HEK293 (cell line): ENCODE measurements around the gene PYGM.

Experiments used
- CTCF ChIA-PET: fragments of 350-600 bp; formaldehyde crosslinking; extraction: SDS; loops from one replicate; lab custom pipeline; 2021; ENCODE audit warnings: antibody characterized with exemption; lab: Yijun Ruan, JAX
- POLR2A ChIA-PET: fragments of 300-600 bp; formaldehyde crosslinking; extraction: SDS; loops from one replicate; lab custom pipeline; 2020; ENCODE audit warnings: antibody characterized with exemption, inconsistent platforms; lab: Yijun Ruan, JAX
- H3K27ac ChIP-seq: fragments of 200-500 bp; sonication (Bioruptor generic); 2 replicates; pipeline ENCODE4 v1.5.1; 2014; ENCODE audit warnings: low read depth, low read length, control low read depth, inconsistent platforms; ENCODE audit errors: extremely low read depth
- H3K36me3 ChIP-seq, 2 experiments: fragments of 200-500 bp in 1 of 2; sonication (Bioruptor generic) in 1 of 2; 1 replicate in 1 of 2; 2 replicates in 1 of 2; pipeline ENCODE4 v1.5.1; 2014 to 2017; ENCODE audit warnings: inconsistent platforms in 2 of 2, low read length in 2 of 2; ENCODE audit not compliant: control insufficient read depth in 2 of 2, insufficient read depth in 1 of 2
- H3K4me1 ChIP-seq: fragments of 200-500 bp; sonication (Bioruptor generic); 2 replicates; pipeline ENCODE4 v1.5.1; 2014; ENCODE audit warnings: mild to moderate bottlenecking, low read length, inconsistent platforms; ENCODE audit not compliant: control insufficient read depth, insufficient read depth
- H3K4me3 ChIP-seq: 2 replicates; pipeline ENCODE4 v1.5.1; 2011; ENCODE audit warnings: low read depth, mild to moderate bottlenecking, control low read depth, low read length, moderate library complexity
- H3K9me3 ChIP-seq: fragments of 200-500 bp; sonication (Bioruptor generic); 2 replicates; pipeline ENCODE4 v1.5.1; 2014; ENCODE audit warnings: low read depth, low read length, inconsistent platforms; ENCODE audit not compliant: control insufficient read depth, insufficient read depth
- GLI2 ChIP-seq: fragments of 450-650 bp; formaldehyde crosslinking; IDR thresholded peaks from 2 replicates; pipeline ENCODE4; 2017; ENCODE audit warnings: missing biosample characterization, missing genetic modification characterization, low read depth, borderline replicate concordance
- HIC1 ChIP-seq: fragments of 450-650 bp; formaldehyde crosslinking; IDR thresholded peaks from 2 replicates; pipeline ENCODE4 v1.5.1; 2016; ENCODE audit warnings: missing biosample characterization, missing genetic modification characterization
- KLF7 ChIP-seq: fragments of 450-650 bp; formaldehyde crosslinking; IDR thresholded peaks from 2 replicates; pipeline ENCODE4 v1.5.1; 2016; ENCODE audit warnings: missing biosample characterization, missing genetic modification characterization, borderline replicate concordance
- KLF9 ChIP-seq: fragments of 450-650 bp; formaldehyde crosslinking; IDR thresholded peaks from 2 replicates; pipeline ENCODE4 v1.5.1; 2016; ENCODE audit warnings: missing biosample characterization, missing genetic modification characterization, low read depth
- PATZ1 ChIP-seq: fragments of 450-650 bp; formaldehyde crosslinking; IDR thresholded peaks from 2 replicates; pipeline ENCODE4 v1.5.1; 2016; ENCODE audit warnings: missing biosample characterization, missing genetic modification characterization
- SP3 ChIP-seq: fragments of 450-650 bp; formaldehyde crosslinking; IDR thresholded peaks from 2 replicates; pipeline ENCODE4 v1.5.1; 2016; ENCODE audit warnings: missing biosample characterization, missing genetic modification characterization
- ZBTB20 ChIP-seq: fragments of 450-650 bp; formaldehyde crosslinking; IDR thresholded peaks from 2 replicates; pipeline ENCODE4 v1.5.1; 2016; ENCODE audit warnings: missing biosample characterization, missing genetic modification characterization
- ZBTB26 ChIP-seq: fragments of 450-650 bp; formaldehyde crosslinking; optimal IDR thresholded peaks from 2 replicates; pipeline ENCODE3; 2016; ENCODE audit warnings: missing biosample characterization, mild to moderate bottlenecking, missing genetic modification characterization
- ZBTB7A ChIP-seq: fragments of 450-650 bp; formaldehyde crosslinking; IDR thresholded peaks from 2 replicates; pipeline ENCODE4 v1.5.1; 2016; ENCODE audit warnings: low read depth, missing biosample characterization, missing genetic modification characterization
- ZBTB8A ChIP-seq: fragments of 450-650 bp; formaldehyde crosslinking; IDR thresholded peaks from 2 replicates; pipeline ENCODE4 v1.5.1; 2016; ENCODE audit warnings: missing biosample characterization, missing genetic modification characterization
- ZNF138 ChIP-seq: fragments of 450-650 bp; formaldehyde crosslinking; IDR thresholded peaks from 2 replicates; pipeline ENCODE4 v1.5.1; 2016; ENCODE audit warnings: missing biosample characterization, missing genetic modification characterization, borderline replicate concordance
- ZNF366 ChIP-seq: fragments of 450-650 bp; formaldehyde crosslinking; conservative IDR thresholded peaks from 2 replicates; pipeline ENCODE4 v1.5.1; 2016; ENCODE audit warnings: missing biosample characterization, missing genetic modification characterization
- ZNF416 ChIP-seq: fragments of 450-650 bp; formaldehyde crosslinking; IDR thresholded peaks from 2 replicates; pipeline ENCODE4 v1.5.1; 2016; ENCODE audit warnings: missing biosample characterization, missing genetic modification characterization
- ZNF426 ChIP-seq: fragments of 450-650 bp; formaldehyde crosslinking; IDR thresholded peaks from 2 replicates; pipeline ENCODE4 v1.5.1; 2017; ENCODE audit warnings: missing biosample characterization, missing genetic modification characterization, mild to moderate bottlenecking, inconsistent platforms, moderate library complexity
- ZNF473 ChIP-seq: fragments of 450-650 bp; formaldehyde crosslinking; IDR thresholded peaks from 2 replicates; pipeline ENCODE4 v1.5.1; 2017; ENCODE audit warnings: missing biosample characterization, missing genetic modification characterization
- ZNF544 ChIP-seq: fragments of 450-650 bp; formaldehyde crosslinking; IDR thresholded peaks from 2 replicates; pipeline ENCODE4 v1.5.0; 2017; ENCODE audit warnings: missing biosample characterization, missing genetic modification characterization
- ZNF560 ChIP-seq: fragments of 450-650 bp; formaldehyde crosslinking; IDR thresholded peaks from 2 replicates; pipeline ENCODE4 v1.5.1; 2017; ENCODE audit warnings: missing biosample characterization, missing genetic modification characterization, borderline replicate concordance
- ZNF704 ChIP-seq: fragments of 450-650 bp; formaldehyde crosslinking; IDR thresholded peaks from 2 replicates; pipeline ENCODE4 v1.5.1; 2016; ENCODE audit warnings: missing biosample characterization, missing genetic modification characterization
- ZSCAN30 ChIP-seq: fragments of 450-650 bp; IDR thresholded peaks from 2 replicates; pipeline ENCODE4 v1.5.1; 2018; ENCODE audit warnings: missing biosample characterization, mild to moderate bottlenecking, missing genetic modification characterization, moderate library complexity
- TF ChIP-seq, protein P1 (sequence below): fragments of 450-650 bp; formaldehyde crosslinking; IDR thresholded peaks from 2 replicates; pipeline ENCODE4 v1.5.1; 2016; ENCODE audit warnings: missing biosample characterization, missing genetic modification characterization

Gene PYGM

DNA sequence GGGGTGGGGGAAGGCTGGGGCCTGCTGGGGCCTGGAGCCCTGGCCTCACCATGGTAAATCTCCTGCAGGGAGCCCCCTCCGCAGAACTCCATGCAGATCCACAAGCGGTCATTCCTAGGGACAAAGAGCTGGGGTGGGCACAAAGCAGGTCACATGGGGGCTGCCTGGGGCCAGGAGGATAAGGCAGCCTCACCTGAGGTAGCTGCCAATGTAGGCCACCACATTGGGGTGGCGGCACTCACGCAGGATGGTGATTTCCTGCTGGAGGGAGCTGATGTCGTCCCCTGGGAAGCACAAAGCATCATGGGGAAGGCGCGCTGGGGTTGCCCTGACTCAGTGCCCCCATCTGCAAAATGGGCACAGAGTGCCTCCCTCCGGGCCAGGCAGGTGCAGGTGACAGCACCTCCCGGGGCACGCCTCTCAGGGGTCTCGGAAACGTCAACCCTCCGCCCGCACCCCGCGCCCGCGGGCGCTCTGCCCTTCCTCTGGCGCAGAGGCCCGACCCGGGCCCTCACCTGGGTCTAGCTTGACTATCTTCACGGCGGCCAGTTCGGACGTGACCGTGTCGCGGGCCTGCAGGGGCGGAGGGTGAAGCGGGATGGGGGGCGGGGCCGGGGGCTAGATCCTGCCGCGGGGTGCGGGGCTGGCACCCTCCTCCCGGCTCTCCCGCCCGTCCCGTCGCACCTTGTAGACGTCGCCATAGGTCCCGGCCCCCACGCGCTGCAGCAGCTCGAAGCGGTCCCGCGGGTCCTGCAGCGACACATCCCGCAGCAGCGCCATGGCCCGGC lies 42.8 kb upstream of the PYGM start:
- ChIA-PET POLR2A (interaction anchor here (0.5 to 2.3 kb wide), 5 partner anchors 11 to 611 kb away, joined by 3 to 24 read pairs (median 3); partner anchors contain the start of genes SAC3D1, SF1 and TM7SF2), CTCF (interaction anchor here (1.1 to 1.3 kb wide), 3 partner anchors 9 to 194 kb away, joined by 3 to 6 read pairs (median 5); no protein-coding TSS in a partner anchor)
- Histone ChIP-seq H3K9me3 (no peaks in the 10 kb centered on the region), H3K4me1 (peaks cover 4% of the 10 kb centered on the region), H3K36me3 (peaks cover 0 to 47% of the 10 kb centered on the region in 2 experiments; a peak in 1 of 3 replicates), H3K27ac (no peak overlapping the region), H3K4me3 (peak overlapping the region; percentile 35)
- TF ChIP-seq ZNF544 (tag by site-specific recombination) (no peak), ZNF473 (tag by site-specific recombination) (no peak), KLF7 (tag by site-specific recombination) (no peak), SP3 (tag by site-specific recombination) (0 out of 2 replicates have a peak, but pooled peaks have one; percentile 20), ZNF560 (tag by site-specific recombination) (no peak), KLF9 (tag by site-specific recombination) (peak; percentile 12; the same call in 1 of the 2 replicates), HIC1 (tag by site-specific recombination) (0 out of 2 replicates have a peak, but pooled peaks have one; percentile 27), PATZ1 (0 out of 2 replicates have a peak, but pooled peaks have one; percentile 25), ZNF138 (no peak), ZSCAN30 (tag by site-specific recombination) (0 out of 2 replicates have a peak, but pooled peaks have one; percentile 18), ZNF416 (tag by site-specific recombination) (no peak), ZNF366 (tag by site-specific recombination) (no peak), ZBTB26 (tag by site-specific recombination) (peak; percentile 32), ZBTB7A (0 out of 2 replicates have a peak, but pooled peaks have one; percentile 12), ZBTB8A (peak; percentile 9), ZNF426 (tag by site-specific recombination) (no peak), ZNF704 (tag by site-specific recombination) (no peak), ZBTB20 (tag by site-specific recombination) (no peak), GLI2 (tag by site-specific recombination) (no peak)
- TF ChIP-seq, protein P1, sequence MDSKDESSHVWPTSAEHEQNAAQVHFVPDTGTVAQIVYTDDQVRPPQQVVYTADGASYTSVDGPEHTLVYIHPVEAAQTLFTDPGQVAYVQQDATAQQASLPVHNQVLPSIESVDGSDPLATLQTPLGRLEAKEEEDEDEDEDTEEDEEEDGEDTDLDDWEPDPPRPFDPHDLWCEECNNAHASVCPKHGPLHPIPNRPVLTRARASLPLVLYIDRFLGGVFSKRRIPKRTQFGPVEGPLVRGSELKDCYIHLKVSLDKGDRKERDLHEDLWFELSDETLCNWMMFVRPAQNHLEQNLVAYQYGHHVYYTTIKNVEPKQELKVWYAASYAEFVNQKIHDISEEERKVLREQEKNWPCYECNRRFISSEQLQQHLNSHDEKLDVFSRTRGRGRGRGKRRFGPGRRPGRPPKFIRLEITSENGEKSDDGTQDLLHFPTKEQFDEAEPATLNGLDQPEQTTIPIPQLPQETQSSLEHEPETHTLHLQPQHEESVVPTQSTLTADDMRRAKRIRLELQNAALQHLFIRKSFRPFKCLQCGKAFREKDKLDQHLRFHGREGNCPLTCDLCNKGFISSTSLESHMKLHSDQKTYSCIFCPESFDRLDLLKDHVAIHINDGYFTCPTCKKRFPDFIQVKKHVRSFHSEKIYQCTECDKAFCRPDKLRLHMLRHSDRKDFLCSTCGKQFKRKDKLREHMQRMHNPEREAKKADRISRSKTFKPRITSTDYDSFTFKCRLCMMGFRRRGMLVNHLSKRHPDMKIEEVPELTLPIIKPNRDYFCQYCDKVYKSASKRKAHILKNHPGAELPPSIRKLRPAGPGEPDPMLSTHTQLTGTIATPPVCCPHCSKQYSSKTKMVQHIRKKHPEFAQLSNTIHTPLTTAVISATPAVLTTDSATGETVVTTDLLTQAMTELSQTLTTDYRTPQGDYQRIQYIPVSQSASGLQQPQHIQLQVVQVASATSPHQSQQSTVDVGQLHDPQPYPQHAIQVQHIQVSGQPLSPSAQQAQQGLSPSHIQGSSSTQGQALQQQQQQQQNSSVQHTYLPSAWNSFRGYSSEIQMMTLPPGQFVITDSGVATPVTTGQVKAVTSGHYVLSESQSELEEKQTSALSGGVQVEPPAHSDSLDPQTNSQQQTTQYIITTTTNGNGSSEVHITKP (tag by site-specific recombination) = no peak
